SJCRH30 (cell line): ENCODE measurements around the gene GUCY2F. TPM values are rescaled to one million over a fixed set of nuclear protein-coding genes. Genes with fewer than 3 reads are reported as not detected.

Experiments used
- DNase-seq, 2 experiments: peaks; one replicate each; pipeline ENCODE4 v3.0.0-alpha.2; 2015 to 2020
- H3K27ac ChIP-seq: fragments of 250-450 bp; sonication (Bioruptor Pico); 2 replicates; pipeline ENCODE4 v1.5.1; 2020; ENCODE audit warnings: mild to moderate bottlenecking, moderate library complexity
- H3K27me3 ChIP-seq: fragments of 250-450 bp; sonication (Bioruptor Pico); 2 replicates; pipeline ENCODE4 v1.5.1; 2020; ENCODE audit warnings: mild to moderate bottlenecking, moderate library complexity
- H3K36me3 ChIP-seq: fragments of 250-450 bp; sonication (Bioruptor Pico); 2 replicates; pipeline ENCODE4 v1.5.1; 2020; ENCODE audit warnings: mild to moderate bottlenecking, moderate library complexity
- H3K4me1 ChIP-seq: fragments of 250-450 bp; sonication (Bioruptor Pico); 2 replicates; pipeline ENCODE4 v1.5.1; 2020; ENCODE audit warnings: mild to moderate bottlenecking, moderate library complexity
- H3K4me3 ChIP-seq: fragments of 250-450 bp; sonication (Bioruptor Pico); 2 replicates; pipeline ENCODE4 v1.5.1; 2020; ENCODE audit warnings: mild to moderate bottlenecking, moderate library complexity
- H3K9me3 ChIP-seq: fragments of 250-450 bp; sonication (Bioruptor Pico); replicated peaks from 2 replicates; pipeline ENCODE4 v1.5.1; 2020; ENCODE audit warnings: mild to moderate bottlenecking, moderate library complexity
- total RNA-seq: library from RNA; depleted of rRNA; stranded (reverse); fragments of >200 nt; shearing (Covaris generic); gene quantifications from 2 replicates; pipeline ENCODE4 v1.2.3, GENCODE V29; 2014

The GUCY2F gene
- total RNA-seq, 1 experiment from 2014 or later = not detected

GRCh38 chrX:109448282-109448938 is 33.5 kb downstream of the GUCY2F start:
- Histone ChIP-seq H3K4me1 (no peaks in the 10 kb centered on the region), H3K27me3 (no peaks in the 10 kb centered on the region), H3K27ac (no peak overlapping the region), H3K9me3 (no peaks in the 10 kb centered on the region), H3K36me3 (no peaks in the 10 kb centered on the region), H3K4me3 (no peak overlapping the region)
- DNase-seq = peak in 1 of 2 experiments; percentile 0

- no peaks in the 10 kb centered on the region for H3K4me1 ChIP-seq
- no peak for DNase-seq
- H3K4me3 ChIP-seq = no peak overlapping the region
- no peak overlapping the region for H3K27ac ChIP-seq
- no peaks in the 10 kb centered on the region for H3K36me3 ChIP-seq
- no peaks in the 10 kb centered on the region for H3K27me3 ChIP-seq
- no peaks in the 10 kb centered on the region for H3K9me3 ChIP-seq
Measured at GRCh38 chrX:109441266-109441665, 40.6 kb downstream of the GUCY2F start.

- no peaks in the 10 kb centered on the region for H3K4me1 ChIP-seq
- H3K36me3 ChIP-seq = no peaks in the 10 kb centered on the region
- no peaks in the 10 kb centered on the region for H3K27me3 ChIP-seq
- no peak overlapping the region for H3K4me3 ChIP-seq
- no peak overlapping the region for H3K27ac ChIP-seq
- no peak for DNase-seq
- H3K9me3 ChIP-seq = no peaks in the 10 kb centered on the region
Measured at GRCh38 chrX:109440475-109440874, 41.4 kb downstream of the GUCY2F start.

GRCh38 chrX:109409181-109409580 is 72.7 kb downstream of the GUCY2F start:
- Histone ChIP-seq H3K4me3 (no peak overlapping the region), H3K27me3 (no peaks in the 10 kb centered on the region), H3K27ac (no peak overlapping the region), H3K36me3 (no peaks in the 10 kb centered on the region), H3K4me1 (no peaks in the 10 kb centered on the region), H3K9me3 (no peaks in the 10 kb centered on the region)
- DNase-seq = no peak

GRCh38 chrX:109403922-109404321 is 78.0 kb downstream of the GUCY2F start:
- no peak for DNase-seq
- Histone ChIP-seq H3K4me1 (no peaks in the 10 kb centered on the region), H3K9me3 (no peaks in the 10 kb centered on the region)

GRCh38 chrX:109399831-109400230 is 82.1 kb downstream of the GUCY2F start:
- DNase-seq = no peak
- Histone ChIP-seq H3K9me3 (no peaks in the 10 kb centered on the region), H3K4me3 (no peak overlapping the region), H3K27ac (no peak overlapping the region), H3K4me1 (no peaks in the 10 kb centered on the region), H3K36me3 (no peaks in the 10 kb centered on the region), H3K27me3 (no peaks in the 10 kb centered on the region)

More at GRCh38 chrX:109403922-109404321, 78.0 kb downstream of the GUCY2F start:
- Histone ChIP-seq H3K27ac (no peak overlapping the region), H3K4me3 (no peak overlapping the region), H3K36me3 (no peaks in the 10 kb centered on the region), H3K27me3 (no peaks in the 10 kb centered on the region)

- H3K27ac ChIP-seq = no peak overlapping the region
- H3K4me3 ChIP-seq = no peak overlapping the region
- peak in 1 of 2 experiments; percentile 0 for DNase-seq
- no peaks in the 10 kb centered on the region for H3K27me3 ChIP-seq
- H3K4me1 ChIP-seq = no peaks in the 10 kb centered on the region
- no peaks in the 10 kb centered on the region for H3K36me3 ChIP-seq
- H3K9me3 ChIP-seq = no peaks in the 10 kb centered on the region
Measured at GRCh38 chrX:109398833-109399232, 83.1 kb downstream of the GUCY2F start.

- no peaks in the 10 kb centered on the region for H3K9me3 ChIP-seq
- no peak overlapping the region for H3K27ac ChIP-seq
- H3K36me3 ChIP-seq = no peaks in the 10 kb centered on the region
- H3K4me1 ChIP-seq = no peaks in the 10 kb centered on the region
- H3K4me3 ChIP-seq = no peak overlapping the region
- DNase-seq = no peak
- H3K27me3 ChIP-seq = no peaks in the 10 kb centered on the region
Measured at GRCh38 chrX:109398061-109398460, 83.8 kb downstream of the GUCY2F start.

GRCh38 chrX:109393859-109394258 is 88.0 kb downstream of the GUCY2F start:
- peak in 1 of 2 experiments; percentile 1 for DNase-seq
- Histone ChIP-seq H3K27me3 (no peaks in the 10 kb centered on the region), H3K4me3 (no peak overlapping the region), H3K27ac (no peak overlapping the region), H3K36me3 (no peaks in the 10 kb centered on the region), H3K9me3 (no peaks in the 10 kb centered on the region), H3K4me1 (no peaks in the 10 kb centered on the region)

- Histone ChIP-seq H3K9me3 (no peaks in the 10 kb centered on the region), H3K4me3 (no peak overlapping the region), H3K4me1 (no peaks in the 10 kb centered on the region), H3K36me3 (no peaks in the 10 kb centered on the region), H3K27ac (no peak overlapping the region), H3K27me3 (no peaks in the 10 kb centered on the region)
- no peak for DNase-seq
Measured at GRCh38 chrX:109392895-109393294, 89.0 kb downstream of the GUCY2F start.

- no peak overlapping the region for H3K27ac ChIP-seq
- H3K4me1 ChIP-seq = no peaks in the 10 kb centered on the region
- no peaks in the 10 kb centered on the region for H3K27me3 ChIP-seq
- H3K36me3 ChIP-seq = no peaks in the 10 kb centered on the region
- H3K9me3 ChIP-seq = no peaks in the 10 kb centered on the region
- DNase-seq = no peak
- H3K4me3 ChIP-seq = no peak overlapping the region
Measured at GRCh38 chrX:109390556-109390955, 91.3 kb downstream of the GUCY2F start.

- Histone ChIP-seq H3K27ac (no peak overlapping the region), H3K36me3 (no peaks in the 10 kb centered on the region), H3K4me3 (no peak overlapping the region), H3K4me1 (no peaks in the 10 kb centered on the region), H3K27me3 (no peaks in the 10 kb centered on the region), H3K9me3 (no peaks in the 10 kb centered on the region)
- no peak for DNase-seq
Measured at GRCh38 chrX:109389917-109390316, 92.0 kb downstream of the GUCY2F start.

- Histone ChIP-seq H3K27me3 (no peaks in the 10 kb centered on the region), H3K36me3 (no peaks in the 10 kb centered on the region), H3K4me1 (no peaks in the 10 kb centered on the region), H3K9me3 (no peaks in the 10 kb centered on the region), H3K4me3 (no peak overlapping the region), H3K27ac (no peak overlapping the region)
- peak in 1 of 2 experiments; percentile 10 for DNase-seq
Measured at GRCh38 chrX:109384699-109385098, 97.2 kb downstream of the GUCY2F start.

GRCh38 chrX:109382332-109382731 is 99.6 kb downstream of the GUCY2F start:
- Histone ChIP-seq H3K27me3 (no peaks in the 10 kb centered on the region), H3K4me3 (no peak overlapping the region), H3K4me1 (no peaks in the 10 kb centered on the region), H3K9me3 (no peaks in the 10 kb centered on the region), H3K36me3 (no peaks in the 10 kb centered on the region), H3K27ac (no peak overlapping the region)
- DNase-seq = no peak

GRCh38 chrX:109378281-109378680 is 103.6 kb downstream of the GUCY2F start:
- no peak for DNase-seq
- H3K27ac ChIP-seq = no peak overlapping the region
- H3K9me3 ChIP-seq = no peaks in the 10 kb centered on the region
- H3K36me3 ChIP-seq = no peaks in the 10 kb centered on the region
- H3K4me3 ChIP-seq = no peak overlapping the region
- no peaks in the 10 kb centered on the region for H3K4me1 ChIP-seq
- no peaks in the 10 kb centered on the region for H3K27me3 ChIP-seq

- H3K27ac ChIP-seq = no peak overlapping the region
Measured at GRCh38 chrX:109374262-109374960, 107.5 kb downstream of the GUCY2F start.

More at GRCh38 chrX:109374262-109374960, 107.5 kb downstream of the GUCY2F start:
- Histone ChIP-seq H3K4me1 (no peaks in the 10 kb centered on the region), H3K36me3 (no peaks in the 10 kb centered on the region), H3K27me3 (no peaks in the 10 kb centered on the region), H3K9me3 (no peaks in the 10 kb centered on the region), H3K4me3 (no peak overlapping the region)
- DNase-seq = no peak
